Measurements from ENCODE around the gene TMEM106B. TPM values are rescaled to one million over a fixed set of nuclear protein-coding genes. Genes with fewer than 3 reads are reported as not detected.
A peak's percentile ranks its signal among the peaks of the same experiment; 100 is the strongest.

TMEM106B gene
- total and polyA plus RNA-seq, 10 of the 15 experiments (the other 5 are each of a cell fraction or from before 2014, with no cell fraction given) = 3.7 to 21.2 (median 12.3) TPM

- TF ChIP-seq TCF7 (IDR thresholded peaks at IDR 0.05; ENCODE audit: borderline replicate concordance) = peak; percentile 58; the same call in 1 of the 2 replicates
Measured at GRCh38 chr7:12210179-12211053, 678 bp upstream of the TMEM106B start (continued).

DNA sequence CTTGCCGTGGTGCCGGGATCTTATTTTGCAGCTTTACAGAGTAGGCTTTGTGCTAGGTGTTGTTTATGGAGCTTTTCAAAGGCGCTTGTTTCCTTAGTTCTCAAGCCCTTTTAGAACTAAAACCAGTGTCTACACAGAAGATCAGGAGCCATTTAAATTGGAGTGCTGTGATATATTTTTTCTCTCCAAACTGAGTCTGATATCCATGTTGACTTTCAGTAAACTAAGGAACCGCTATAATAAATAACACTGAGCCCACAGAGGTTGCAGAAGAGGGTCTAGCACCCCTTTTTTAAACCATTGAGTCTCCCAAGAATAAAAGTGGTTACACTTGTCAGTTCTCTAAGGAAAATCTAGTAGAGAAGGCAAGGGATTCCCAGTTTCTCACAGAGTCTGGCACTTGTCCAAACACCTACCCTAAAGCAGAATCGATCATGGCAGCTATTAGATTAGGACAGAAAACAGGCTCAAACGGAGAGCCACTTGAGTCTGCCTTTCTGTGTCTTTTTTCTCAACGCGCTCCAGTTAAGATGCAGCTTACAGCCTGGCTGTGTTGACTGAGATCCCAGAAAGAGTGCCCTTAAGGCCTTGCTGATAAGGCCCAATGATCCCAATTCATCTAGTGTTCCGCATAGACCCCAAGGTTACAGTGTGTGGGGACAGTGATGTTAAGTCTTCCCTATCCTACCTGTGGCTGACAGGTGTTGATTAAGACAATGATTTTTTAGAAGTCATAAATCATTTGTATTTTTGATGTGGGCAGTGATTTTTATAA, 804 bp downstream of the TMEM106B start:
- Histone ChIP-seq H3K9ac (ENCODE audit: control insufficient read depth, insufficient read depth, low read length) (peak overlapping the region; percentile 79), H3K9me3 (replicated peaks; ENCODE audit: control insufficient read depth, insufficient read depth, low read length) (no peaks in the 10 kb centered on the region), H4K20me1 (ENCODE audit: control insufficient read depth, insufficient read depth) (no peaks in the 10 kb centered on the region), H3K4me3 (peak overlapping the region; percentile 68), H3K27me3 (replicated peaks in 1 of 2; ENCODE audit: control insufficient read depth in 2 of 2, insufficient read depth in 2 of 2, low read length in 1 of 2) (peaks cover 0 to 5% of the 10 kb centered on the region in 2 experiments; a peak in 1 of 4 replicates), H2AFZ (ENCODE audit: control insufficient read depth, low read depth, low read length) (peak overlapping the region; percentile 91), H3K4me2 (ENCODE audit: control insufficient read depth, insufficient read depth) (peak overlapping the region; percentile 91), H3K36me3 (ENCODE audit: control insufficient read depth in 2 of 2, insufficient read depth in 2 of 2, low read length in 1 of 2) (no peaks in the 10 kb centered on the region), H3K4me1 (ENCODE audit: control insufficient read depth, insufficient read depth, low read length) (peaks cover 4% of the 10 kb centered on the region), H3K79me2 (ENCODE audit: control insufficient read depth, insufficient read depth, low read length) (peaks cover 10% of the 10 kb centered on the region), H3K27ac (ENCODE audit: control insufficient read depth, insufficient read depth) (peak overlapping the region; percentile 71)
- RAD21 ChIA-PET (ENCODE audit: unreplicated experiment) = interaction anchor here (1.0 kb wide), 1 partner anchor 246 kb away, joined by 3 read pairs; no protein-coding TSS in a partner anchor
- FAIRE-seq = no peak
- ATAC-seq = no peak
- CTCF ChIA-PET = interaction anchor here (0.7 to 1.8 kb wide), 3 partner anchors 85 to 157 kb away, joined by 3 to 6 read pairs (median 4); no protein-coding TSS in a partner anchor
- no peak for TF ChIP-seq ELK1 (IDR thresholded peaks at IDR 0.05; ENCODE audit: low read depth, low read length)
- TF ChIP-seq, protein P1, sequence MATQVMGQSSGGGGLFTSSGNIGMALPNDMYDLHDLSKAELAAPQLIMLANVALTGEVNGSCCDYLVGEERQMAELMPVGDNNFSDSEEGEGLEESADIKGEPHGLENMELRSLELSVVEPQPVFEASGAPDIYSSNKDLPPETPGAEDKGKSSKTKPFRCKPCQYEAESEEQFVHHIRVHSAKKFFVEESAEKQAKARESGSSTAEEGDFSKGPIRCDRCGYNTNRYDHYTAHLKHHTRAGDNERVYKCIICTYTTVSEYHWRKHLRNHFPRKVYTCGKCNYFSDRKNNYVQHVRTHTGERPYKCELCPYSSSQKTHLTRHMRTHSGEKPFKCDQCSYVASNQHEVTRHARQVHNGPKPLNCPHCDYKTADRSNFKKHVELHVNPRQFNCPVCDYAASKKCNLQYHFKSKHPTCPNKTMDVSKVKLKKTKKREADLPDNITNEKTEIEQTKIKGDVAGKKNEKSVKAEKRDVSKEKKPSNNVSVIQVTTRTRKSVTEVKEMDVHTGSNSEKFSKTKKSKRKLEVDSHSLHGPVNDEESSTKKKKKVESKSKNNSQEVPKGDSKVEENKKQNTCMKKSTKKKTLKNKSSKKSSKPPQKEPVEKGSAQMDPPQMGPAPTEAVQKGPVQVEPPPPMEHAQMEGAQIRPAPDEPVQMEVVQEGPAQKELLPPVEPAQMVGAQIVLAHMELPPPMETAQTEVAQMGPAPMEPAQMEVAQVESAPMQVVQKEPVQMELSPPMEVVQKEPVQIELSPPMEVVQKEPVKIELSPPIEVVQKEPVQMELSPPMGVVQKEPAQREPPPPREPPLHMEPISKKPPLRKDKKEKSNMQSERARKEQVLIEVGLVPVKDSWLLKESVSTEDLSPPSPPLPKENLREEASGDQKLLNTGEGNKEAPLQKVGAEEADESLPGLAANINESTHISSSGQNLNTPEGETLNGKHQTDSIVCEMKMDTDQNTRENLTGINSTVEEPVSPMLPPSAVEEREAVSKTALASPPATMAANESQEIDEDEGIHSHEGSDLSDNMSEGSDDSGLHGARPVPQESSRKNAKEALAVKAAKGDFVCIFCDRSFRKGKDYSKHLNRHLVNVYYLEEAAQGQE (IDR thresholded peaks at IDR 0.05; ENCODE audit: low read depth, low read length) = no peak
- no peak for TF ChIP-seq JUND (IDR thresholded peaks at IDR 0.05; ENCODE audit: low read depth, low read length)
- TF ChIP-seq BCL3 (IDR thresholded peaks at IDR 0.05; ENCODE audit: borderline replicate concordance, insufficient read depth, low read depth, low read length, poor library complexity, severe bottlenecking) = no peak
- TF ChIP-seq CHD1 (IDR thresholded peaks at IDR 0.05; ENCODE audit: low read depth, low read length) = no peak
- TF ChIP-seq ETV6 (conservative IDR thresholded peaks at IDR 0.05 in 1 of 2, IDR thresholded peaks at IDR 0.05 in 1 of 2; ENCODE audit: borderline replicate concordance in 1 of 2, low read depth in 1 of 2) = no peak
- TF ChIP-seq PML (IDR thresholded peaks at IDR 0.05; ENCODE audit: low read length) = no peak
- TF ChIP-seq, protein P2, sequence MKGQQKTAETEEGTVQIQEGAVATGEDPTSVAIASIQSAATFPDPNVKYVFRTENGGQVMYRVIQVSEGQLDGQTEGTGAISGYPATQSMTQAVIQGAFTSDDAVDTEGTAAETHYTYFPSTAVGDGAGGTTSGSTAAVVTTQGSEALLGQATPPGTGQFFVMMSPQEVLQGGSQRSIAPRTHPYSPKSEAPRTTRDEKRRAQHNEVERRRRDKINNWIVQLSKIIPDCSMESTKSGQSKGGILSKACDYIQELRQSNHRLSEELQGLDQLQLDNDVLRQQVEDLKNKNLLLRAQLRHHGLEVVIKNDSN (IDR thresholded peaks at IDR 0.05; ENCODE audit: borderline replicate concordance, extremely low read length, insufficient read depth, low read depth, low read length) = no peak
- TF ChIP-seq GATAD2B (conservative IDR thresholded peaks at IDR 0.05; ENCODE audit: low read depth) = no peak
- TF ChIP-seq DPF2 (IDR thresholded peaks at IDR 0.05) = no peak
- intact Hi-C loops (cut with micrococcal nuclease; ENCODE audit: unreplicated experiment) (loop anchor here (1.0 to 2.0 kb wide), 2 partner anchors 45 to 111 kb away; no protein-coding TSS in a partner anchor), in situ Hi-C loops (cut with MboI) (no loop called here)
- no peak for DNase-seq (ENCODE audit: low read depth, low spot score)
- SMC1A ChIA-PET (ENCODE audit: uncharacterized antibody, unreplicated experiment) = interaction anchor here (1.0 to 2.3 kb wide), 4 partner anchors 20 to 110 kb away, joined by 3 to 10 read pairs (median 7); no protein-coding TSS in a partner anchor
- POLR2A ChIA-PET = interaction anchor here (0.6 to 2.0 kb wide), 2 partner anchors 46 to 66 kb away, joined by 3 to 11 read pairs; no protein-coding TSS in a partner anchor
- 61% methylated on average over 9 of the region's 9 CpGs for WGBS (ENCODE audit: insufficient coverage, insufficient replicate concordance, low lambda C conversion rate, missing lambda C conversion rate)
- TSS peak; percentile 75 for BruUV-seq (replicated peaks)
